PC-3 (cell line): ENCODE data around the gene STX8. TPM values are rescaled to one million over a fixed set of nuclear protein-coding genes. Genes with fewer than 3 reads are reported as not detected.
A peak's percentile ranks its signal among the peaks of the same experiment; 100 is the strongest.

ENCODE experiments used
- ATAC-seq: fragments of 200-7000 bp; cut with Tn5 transposase; 2 replicates; pipeline ENCODE4 v1.9.1; 2020; ENCODE audit warnings: mild to moderate bottlenecking, moderate library complexity
- BruUV-seq: library from RNA; stranded (reverse); fragments of 400-500 nt; replicated peaks from 2 replicates; lab custom pipeline; 2021; lab: Mats Ljungman, UMichigan
- CTCF ChIA-PET: fragments of 300-600 bp; sonication (Branson Sonifier 250); formaldehyde crosslinking; loops from one replicate; lab custom pipeline; 2022; ENCODE audit warnings: antibody characterized with exemption; lab: Charles Lee
- POLR2A ChIA-PET: fragments of 300-600 bp; sonication (Branson Sonifier 250); formaldehyde crosslinking; loops from one replicate; lab custom pipeline; 2022; ENCODE audit warnings: antibody characterized with exemption; ENCODE audit not compliant: unreplicated experiment; lab: Charles Lee
- DNase-seq: peaks from one replicate; pipeline ENCODE4 v3.0.0-alpha.2; 2015
- H2AFZ ChIP-seq: fragments of 300-600 bp; sonication (generic); 2 replicates; pipeline ENCODE4 v1.6.0; 2016; ENCODE audit warnings: antibody characterized with exemption, low read length
- H3F3A ChIP-seq: fragments of 300-600 bp; sonication (generic); one replicate; pipeline ENCODE4 v1.6.0; 2017; ENCODE audit warnings: antibody characterized with exemption, low read length, control low read depth, mild to moderate bottlenecking; ENCODE audit not compliant: unreplicated experiment
- H3K27ac ChIP-seq: fragments of 300-600 bp; sonication (generic); 2 replicates; pipeline ENCODE4 v1.5.1; 2016; ENCODE audit warnings: mild to moderate bottlenecking, low read length
- H3K27me3 ChIP-seq: fragments of 300-600 bp; sonication (generic); 2 replicates; pipeline ENCODE4 v1.6.1; 2016; ENCODE audit warnings: low read length, mixed read lengths
- H3K36me3 ChIP-seq: fragments of 300-600 bp; sonication (generic); 2 replicates; pipeline ENCODE4 v1.6.1; 2016; ENCODE audit warnings: low read depth, mixed run types, low read length, mixed read lengths
- H3K4me1 ChIP-seq: fragments of 300-600 bp; sonication (generic); 2 replicates; pipeline ENCODE4 v1.5.1; 2016; ENCODE audit warnings: low read length; ENCODE audit not compliant: insufficient read depth
- H3K4me2 ChIP-seq: fragments of 300-600 bp; sonication (generic); 2 replicates; pipeline ENCODE4 v1.6.0; 2016; ENCODE audit warnings: low read length
- H3K4me3 ChIP-seq: fragments of 300-600 bp; sonication (generic); 2 replicates; pipeline ENCODE4 v1.5.1; 2016; ENCODE audit warnings: mild to moderate bottlenecking, low read length, mixed read lengths
- H3K79me2 ChIP-seq: fragments of 300-600 bp; sonication (generic); 2 replicates; pipeline ENCODE4 v1.6.1; 2017; ENCODE audit warnings: low read length, mixed read lengths
- H3K9ac ChIP-seq: fragments of 300-600 bp; sonication (generic); 2 replicates; pipeline ENCODE4 v1.6.0; 2016; ENCODE audit warnings: mild to moderate bottlenecking, low read length
- H3K9me2 ChIP-seq: fragments of 300-600 bp; sonication (generic); replicated peaks from 2 replicates; pipeline ENCODE4 v1.6.1; 2016; ENCODE audit warnings: mixed run types, low read length, mixed read lengths
- H3K9me3 ChIP-seq: fragments of 300-600 bp; sonication (generic); 2 replicates; pipeline ENCODE4 v1.6.1; 2016; ENCODE audit warnings: low read length, mixed read lengths
- H4K20me1 ChIP-seq: fragments of 300-600 bp; sonication (generic); 2 replicates; pipeline ENCODE4 v1.6.1; 2016; ENCODE audit warnings: low read length, mixed read lengths
- CTCF ChIP-seq: fragments of 300-600 bp; sonication (generic); conservative IDR thresholded peaks from 2 replicates; pipeline ENCODE4 v1.5.1; 2017; ENCODE audit warnings: antibody characterized with exemption, low read depth, mild to moderate bottlenecking, low read length
- EZH2 ChIP-seq: fragments of 300-600 bp; sonication (generic); IDR thresholded peaks from one replicate; pipeline ENCODE4 v1.6.1; 2017; ENCODE audit warnings: antibody characterized with exemption, mild to moderate bottlenecking, low read length; ENCODE audit not compliant: unreplicated experiment
- EZH2phosphoT487 ChIP-seq: fragments of 300-600 bp; sonication (generic); IDR thresholded peaks from 2 replicates; pipeline ENCODE4 v1.6.1; 2018; ENCODE audit warnings: mild to moderate bottlenecking, antibody characterized with exemption, low read length, borderline replicate concordance
- intact Hi-C: fragments of 100-400 bp; cut with micrococcal nuclease; formaldehyde crosslinking; loops from 2 replicates; pipeline ENCODE4 v1.9.0; 2023
- total RNA-seq: library from RNA; depleted of rRNA; stranded (reverse); fragments of >200 nt; gene quantifications from 2 replicates; pipeline ENCODE4 v1.2.3, GENCODE V29; 2014

STX8 gene
- total RNA-seq, 1 experiment from 2014 or later = 57.4 TPM

GRCh38 chr17:9256361-9256750 lies 319.3 kb downstream of the STX8 start:
- H4K20me1 ChIP-seq = no peaks in the 10 kb centered on the region
- H3K79me2 ChIP-seq = no peaks in the 10 kb centered on the region
- no peaks in the 10 kb centered on the region for H3F3A ChIP-seq
- H3K27me3 ChIP-seq = no peaks in the 10 kb centered on the region
- peaks cover 27% of the 10 kb centered on the region for H3K4me1 ChIP-seq
- BruUV-seq = no TSS peak
- ATAC-seq (no peak), DNase-seq (no peak)
- H3K4me2 ChIP-seq = peak overlapping the region; percentile 51; the same call in 1 of the 2 replicates
- ChIA-PET CTCF (no interaction called here), POLR2A (no interaction called here)
- TF ChIP-seq EZH2phosphoT487 (no peak), EZH2 (no peak), CTCF (no peak)
- no peak overlapping the region for H2AFZ ChIP-seq
- H3K27ac ChIP-seq = peak overlapping the region; percentile 56
- H3K9ac ChIP-seq = no peak overlapping the region
- no peaks in the 10 kb centered on the region for H3K9me3 ChIP-seq
- H3K36me3 ChIP-seq = no peaks in the 10 kb centered on the region
- H3K4me3 ChIP-seq = no peak overlapping the region
- no peaks in the 10 kb centered on the region for H3K9me2 ChIP-seq
- intact Hi-C loops = loop anchor here (10.0 kb wide), 1 partner anchor 118 kb away; no protein-coding TSS in a partner anchor

GRCh38 chr17:9255833-9256232 lies 319.8 kb downstream of the STX8 start:
- H3K36me3 ChIP-seq = no peaks in the 10 kb centered on the region
- H3K9me2 ChIP-seq = no peaks in the 10 kb centered on the region
- BruUV-seq = no TSS peak
- no peaks in the 10 kb centered on the region for H3K79me2 ChIP-seq
- H3K27ac ChIP-seq = no peak overlapping the region
- H3K9ac ChIP-seq = no peak overlapping the region
- intact Hi-C loops = loop anchor here (10.0 kb wide), 1 partner anchor 119 kb away; no protein-coding TSS in a partner anchor
- POLR2A ChIA-PET = no interaction called here
- H3K9me3 ChIP-seq = no peaks in the 10 kb centered on the region
- no peaks in the 10 kb centered on the region for H3F3A ChIP-seq
- H3K4me1 ChIP-seq = peaks cover 27% of the 10 kb centered on the region
- H3K4me3 ChIP-seq = no peak overlapping the region
- ATAC-seq (no peak), DNase-seq (no peak)
- H3K27me3 ChIP-seq = no peaks in the 10 kb centered on the region
- H2AFZ ChIP-seq = no peak overlapping the region
- no peak overlapping the region for H3K4me2 ChIP-seq
- TF ChIP-seq EZH2 (no peak), EZH2phosphoT487 (no peak), CTCF (no peak)
- CTCF ChIA-PET = no interaction called here
- H4K20me1 ChIP-seq = no peaks in the 10 kb centered on the region

- Histone ChIP-seq H3K9ac (no peak overlapping the region), H3K27ac (no peak overlapping the region), H4K20me1 (no peaks in the 10 kb centered on the region), H3F3A (no peaks in the 10 kb centered on the region), H3K36me3 (no peaks in the 10 kb centered on the region), H3K9me3 (no peaks in the 10 kb centered on the region), H2AFZ (no peak overlapping the region), H3K4me3 (no peak overlapping the region), H3K4me1 (peaks cover 27% of the 10 kb centered on the region), H3K79me2 (no peaks in the 10 kb centered on the region), H3K27me3 (no peaks in the 10 kb centered on the region), H3K9me2 (no peaks in the 10 kb centered on the region), H3K4me2 (no peak overlapping the region)
- intact Hi-C loops = loop anchor here (10.0 kb wide), 1 partner anchor 120 kb away; no protein-coding TSS in a partner anchor
- DNase-seq (no peak), ATAC-seq (no peak)
- CTCF ChIA-PET = no interaction called here
- POLR2A ChIA-PET = no interaction called here
- TF ChIP-seq EZH2 = no peak
- no TSS peak for BruUV-seq
These were observed 320.8 kb downstream of the STX8 start for GRCh38 chr17:9254841-9255240.
